Subcutaneous adipose tissue (tissue), 4 donors: Measurements from ENCODE around the gene CABLES1. TPM values are rescaled to one million over a fixed set of nuclear protein-coding genes. Genes with fewer than 3 reads are reported as not detected.

Experiments
- total RNA-seq, 4 donors: library from RNA; depleted of rRNA; stranded (reverse); fragments of >200 nt; gene quantifications; one replicate each; pipeline ENCODE4 v1.1.0, GENCODE V29; 2016
- TF ChIP-seq, protein P1 (sequence below): fragments of 450-650 bp; IDR thresholded peaks from one replicate; pipeline ENCODE4 v1.5.1; 2016; ENCODE audit warnings: low read depth, mild to moderate bottlenecking, control low read depth, antibody characterized with exemption, moderate library complexity

Gene CABLES1
- total RNA-seq, 4 donors from 2014 or later, result 22.5 to 50.7 (median 46.4) TPM

DNA sequence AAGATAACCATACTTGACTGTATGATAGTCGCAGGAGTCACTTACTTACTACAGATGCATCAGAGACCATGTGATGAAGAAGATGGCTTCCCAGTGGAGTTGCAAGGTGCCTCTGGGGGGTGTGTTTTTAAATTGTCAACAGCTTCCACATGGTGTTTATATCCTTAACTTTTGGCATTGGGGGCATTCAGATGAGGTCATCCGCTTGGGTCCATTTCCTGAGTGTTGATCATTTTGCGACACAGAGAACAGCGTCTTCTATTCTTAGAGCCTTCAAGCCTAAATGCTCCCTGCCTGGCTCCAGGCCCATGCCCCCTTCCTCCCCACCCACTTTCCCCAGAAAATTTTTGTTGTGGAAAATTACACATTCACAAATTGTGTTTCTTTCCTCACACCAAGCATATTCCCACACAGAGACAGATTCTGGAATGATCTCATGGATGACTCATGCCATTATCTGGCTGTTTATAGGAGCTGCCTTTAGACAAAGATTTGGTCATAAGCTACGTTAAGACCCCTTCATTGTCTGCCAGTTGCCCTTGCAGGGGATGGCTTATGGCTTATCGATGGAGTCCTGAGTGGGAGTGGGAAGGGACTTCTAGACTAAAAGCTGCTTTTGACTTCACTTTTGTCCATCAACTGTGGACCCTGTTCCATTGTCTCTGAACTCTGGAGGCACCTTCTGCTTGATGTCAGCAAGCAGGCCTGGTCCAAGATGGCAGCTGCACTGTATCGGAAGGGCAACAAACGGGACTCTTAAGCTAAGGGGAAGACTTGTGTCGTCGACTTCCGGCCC lies 91.8 kb downstream of the CABLES1 start:
- TF ChIP-seq, protein P1, sequence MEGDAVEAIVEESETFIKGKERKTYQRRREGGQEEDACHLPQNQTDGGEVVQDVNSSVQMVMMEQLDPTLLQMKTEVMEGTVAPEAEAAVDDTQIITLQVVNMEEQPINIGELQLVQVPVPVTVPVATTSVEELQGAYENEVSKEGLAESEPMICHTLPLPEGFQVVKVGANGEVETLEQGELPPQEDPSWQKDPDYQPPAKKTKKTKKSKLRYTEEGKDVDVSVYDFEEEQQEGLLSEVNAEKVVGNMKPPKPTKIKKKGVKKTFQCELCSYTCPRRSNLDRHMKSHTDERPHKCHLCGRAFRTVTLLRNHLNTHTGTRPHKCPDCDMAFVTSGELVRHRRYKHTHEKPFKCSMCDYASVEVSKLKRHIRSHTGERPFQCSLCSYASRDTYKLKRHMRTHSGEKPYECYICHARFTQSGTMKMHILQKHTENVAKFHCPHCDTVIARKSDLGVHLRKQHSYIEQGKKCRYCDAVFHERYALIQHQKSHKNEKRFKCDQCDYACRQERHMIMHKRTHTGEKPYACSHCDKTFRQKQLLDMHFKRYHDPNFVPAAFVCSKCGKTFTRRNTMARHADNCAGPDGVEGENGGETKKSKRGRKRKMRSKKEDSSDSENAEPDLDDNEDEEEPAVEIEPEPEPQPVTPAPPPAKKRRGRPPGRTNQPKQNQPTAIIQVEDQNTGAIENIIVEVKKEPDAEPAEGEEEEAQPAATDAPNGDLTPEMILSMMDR, result no peak

DNA sequence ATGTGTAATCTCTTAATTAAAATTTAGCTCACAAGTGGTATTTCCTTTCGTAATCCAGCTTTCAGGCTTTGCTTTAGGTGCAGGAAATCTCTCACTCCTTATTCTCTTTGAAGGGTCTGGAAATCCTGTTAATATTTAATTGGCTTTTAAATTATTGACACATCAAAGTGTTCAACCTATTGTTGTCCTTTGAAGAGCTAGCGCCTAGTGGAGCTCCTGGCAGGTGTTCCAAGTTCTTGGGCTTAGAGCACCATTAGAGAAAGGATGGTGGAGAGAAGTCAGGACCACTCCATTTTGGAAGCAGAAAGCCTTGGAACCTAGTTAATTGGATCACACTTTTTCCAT lies 92.4 kb downstream of the CABLES1 start:
- TF ChIP-seq, protein P1, result no peak

DNA sequence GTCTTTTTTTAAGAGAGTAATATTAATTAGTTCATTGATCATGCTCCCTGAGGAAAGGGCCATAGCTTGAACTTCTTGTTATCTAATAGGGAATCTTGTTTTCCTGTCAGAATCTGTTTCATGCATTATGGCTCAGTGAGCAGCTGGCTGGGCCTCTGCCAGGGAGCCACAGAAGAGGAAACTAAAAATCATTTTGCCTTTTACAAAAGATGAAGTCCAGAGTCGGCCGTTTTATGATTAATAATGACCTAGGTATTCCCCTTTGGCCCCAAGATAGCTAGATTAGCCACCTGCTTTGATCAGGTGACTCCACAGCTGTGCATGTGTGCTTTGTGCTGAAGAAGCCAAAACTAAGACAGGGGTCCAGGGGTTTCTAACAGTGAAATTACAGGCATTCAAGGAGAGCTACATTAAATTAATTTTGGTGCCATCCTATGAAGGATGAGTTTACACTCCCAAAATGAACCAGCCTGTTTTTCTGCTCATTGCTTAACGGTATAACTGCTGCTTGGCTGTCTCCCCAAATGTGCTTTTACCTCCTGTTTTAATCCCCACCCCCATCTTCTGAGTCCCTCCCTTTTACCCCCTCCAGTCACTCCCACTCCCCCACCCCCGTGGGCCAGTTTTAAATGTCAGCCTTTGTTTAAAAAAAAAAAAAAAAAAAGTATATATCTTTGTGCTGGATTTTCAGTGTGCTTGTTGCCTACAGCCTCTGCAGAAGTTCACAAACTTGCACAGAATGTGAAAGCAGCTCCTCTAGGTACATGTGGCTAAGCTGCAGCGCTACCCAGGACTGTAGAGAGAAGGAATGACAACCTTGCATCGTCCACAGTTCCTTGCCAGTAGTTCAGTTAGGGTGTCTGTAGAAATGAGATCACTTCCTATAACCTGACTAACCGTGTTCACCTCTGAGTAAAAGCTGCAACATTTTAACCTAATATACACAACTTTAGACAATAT lies 93.1 kb downstream of the CABLES1 start:
- TF ChIP-seq, protein P1, result no peak

DNA sequence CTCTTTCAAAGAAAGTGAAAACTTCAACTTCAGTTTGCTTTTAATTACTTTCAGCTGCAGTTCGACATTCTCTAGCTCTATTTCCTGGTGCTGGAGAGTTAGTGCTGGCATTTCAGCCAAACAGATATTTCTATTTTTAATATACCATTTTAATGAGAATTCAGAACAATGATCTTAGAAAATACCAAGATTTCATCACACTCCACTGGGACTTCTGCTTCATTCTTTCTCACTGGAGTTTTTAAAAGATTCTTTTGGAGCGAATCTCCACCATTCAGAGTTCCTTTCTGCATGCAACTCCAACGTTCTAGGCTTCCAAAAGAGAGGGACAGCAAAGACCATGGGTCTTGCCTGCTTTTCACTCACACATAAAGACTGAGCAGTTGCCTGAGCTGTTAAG lies 94.2 kb downstream of the CABLES1 start:
- TF ChIP-seq, protein P1, result no peak

DNA sequence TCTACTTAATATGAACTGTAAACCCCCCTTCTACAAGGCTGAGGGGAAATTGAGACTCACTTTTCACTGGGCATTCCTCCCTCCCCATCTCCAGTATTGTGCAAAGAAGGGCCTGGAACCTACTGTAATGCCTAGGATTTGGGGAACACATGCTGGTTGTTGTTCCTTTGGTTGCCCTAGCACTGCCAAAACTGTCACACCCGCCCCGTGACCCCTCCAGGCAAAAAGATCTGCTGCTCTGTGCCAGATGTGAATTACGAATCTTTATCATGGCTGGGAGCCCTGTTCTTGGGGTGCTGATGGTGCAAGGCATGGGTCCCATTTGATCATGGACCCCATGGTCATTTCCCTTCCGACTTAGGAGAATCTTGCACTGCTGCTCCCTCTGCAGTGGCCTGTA lies 95.4 kb downstream of the CABLES1 start:
- TF ChIP-seq, protein P1, result no peak

DNA sequence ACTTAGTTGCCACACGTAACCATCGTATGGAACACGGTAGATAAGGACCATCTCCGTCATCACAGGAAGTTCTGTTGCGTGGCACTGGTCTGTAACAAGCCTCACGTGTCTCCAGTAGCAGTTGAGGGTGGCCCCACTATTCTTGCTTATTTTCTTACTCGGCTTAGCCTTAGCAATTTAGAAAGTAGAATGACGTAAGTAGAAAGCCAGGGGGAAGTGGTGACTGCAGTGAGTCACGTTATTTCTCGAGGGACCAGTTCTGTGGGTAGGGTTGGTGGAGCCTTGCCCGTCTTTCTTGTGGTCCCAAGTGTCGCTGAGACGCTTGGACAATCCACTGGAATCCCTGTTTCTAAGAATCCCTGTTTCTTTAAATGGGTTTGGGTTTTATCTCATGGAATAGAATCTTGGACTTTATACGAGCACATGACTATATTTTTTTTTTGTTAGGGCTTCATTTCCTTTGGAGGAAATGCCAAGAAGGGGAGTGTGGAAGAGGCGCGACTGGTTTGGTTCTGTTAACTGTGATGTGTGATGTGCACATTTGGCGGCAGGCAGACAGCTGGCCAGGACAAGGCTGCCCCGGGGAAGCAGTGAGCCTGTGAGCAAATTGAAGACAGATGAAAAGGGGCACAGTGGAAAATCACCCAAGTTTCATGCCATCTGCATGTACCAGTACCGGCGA lies 96.2 kb downstream of the CABLES1 start:
- TF ChIP-seq, protein P1, result no peak
